Muscle of back (tissue), 13 donors: ENCODE results near the gene PODXL2. TPM values are rescaled to one million over a fixed set of nuclear protein-coding genes. Genes with fewer than 3 reads are reported as not detected.

ENCODE experiments used
- DNase-seq, 3 donors: peaks; one replicate each; pipeline versions ENCODE4 v3.0.0 to v3.0.0-alpha.2; 2013
- long read RNA-seq, 9 donors: transcript quantifications; one replicate each; lab custom pipeline, GENCODE V29; 2026
- polyA plus RNA-seq, 10 donors: library from polyadenylated mRNA; unstranded; fragments of 120-200 nt; gene quantifications; one replicate each; pipeline ENCODE4 v1.2.1, GENCODE V29; 2013; ENCODE audit not compliant: insufficient read length in 10 of 10

PODXL2 gene, protein sequence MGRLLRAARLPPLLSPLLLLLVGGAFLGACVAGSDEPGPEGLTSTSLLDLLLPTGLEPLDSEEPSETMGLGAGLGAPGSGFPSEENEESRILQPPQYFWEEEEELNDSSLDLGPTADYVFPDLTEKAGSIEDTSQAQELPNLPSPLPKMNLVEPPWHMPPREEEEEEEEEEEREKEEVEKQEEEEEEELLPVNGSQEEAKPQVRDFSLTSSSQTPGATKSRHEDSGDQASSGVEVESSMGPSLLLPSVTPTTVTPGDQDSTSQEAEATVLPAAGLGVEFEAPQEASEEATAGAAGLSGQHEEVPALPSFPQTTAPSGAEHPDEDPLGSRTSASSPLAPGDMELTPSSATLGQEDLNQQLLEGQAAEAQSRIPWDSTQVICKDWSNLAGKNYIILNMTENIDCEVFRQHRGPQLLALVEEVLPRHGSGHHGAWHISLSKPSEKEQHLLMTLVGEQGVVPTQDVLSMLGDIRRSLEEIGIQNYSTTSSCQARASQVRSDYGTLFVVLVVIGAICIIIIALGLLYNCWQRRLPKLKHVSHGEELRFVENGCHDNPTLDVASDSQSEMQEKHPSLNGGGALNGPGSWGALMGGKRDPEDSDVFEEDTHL
- 1 to 10 TPM; 4.6 to 9.7 (median 6.1) TPM for polyA plus RNA-seq
- long read RNA-seq, donor 1, partial matches to known transcripts = 0 of 1 reads
- long read RNA-seq, donor 1, other reads (novel, unspliced or antisense) = 0 of 1 reads
- long read RNA-seq, donor 2, partial matches to known transcripts = 0 of 1 reads
- long read RNA-seq, donor 2, other reads (novel, unspliced or antisense) = 0 of 1 reads
- long read RNA-seq, donor 3 = 0 reads
- long read RNA-seq, donor 4 = 0 reads
- long read RNA-seq, donor 5, partial matches to known transcripts = 0 of 2 reads
- long read RNA-seq, donor 5, other reads (novel, unspliced or antisense) = 0 of 2 reads
- long read RNA-seq, donor 6, partial matches to known transcripts = 0 of 1 reads
- long read RNA-seq, donor 6, other reads (novel, unspliced or antisense) = 0 of 1 reads
- long read RNA-seq, donor 7, partial matches to known transcripts = 0 of 4 reads
- long read RNA-seq, donor 7, other reads (novel, unspliced or antisense) = 0 of 4 reads
- long read RNA-seq, donor 8 = 0 reads
- long read RNA-seq, donor 9 = 0 reads

GRCh38 chr3:127628788-127629466 lies at the start of gene PODXL2:
PODXL2 (plus strand) TSS chr3:127629185; CDS start chr3:127629220, 35 bp downstream.
- DNase-seq = peak; percentile 33 to 80 (median 69)

- DNase-seq = no peak
These were observed 48.5 kb upstream of the PODXL2 start for GRCh38 chr3:127580327-127581060.

DNA sequence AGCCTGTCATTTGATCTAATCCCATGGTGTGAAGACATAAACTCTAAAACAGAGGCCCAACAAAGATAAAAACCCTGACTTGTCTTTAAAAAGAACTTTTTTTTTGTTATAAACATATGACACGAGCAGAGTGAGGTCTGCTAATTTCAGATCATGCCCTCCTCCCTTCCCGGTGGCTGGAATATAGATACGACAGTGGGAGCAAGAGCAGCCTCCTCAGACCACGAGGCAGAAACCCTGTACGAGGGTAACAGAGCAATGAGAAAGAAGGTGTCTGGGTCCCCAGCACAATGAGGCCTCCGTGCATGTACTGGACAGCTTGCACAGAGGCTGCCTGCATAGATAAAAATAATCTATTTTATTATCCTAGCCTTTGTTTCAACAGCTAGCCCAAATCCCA lies 44.3 kb upstream of the PODXL2 start:
- no peak for DNase-seq

- DNase-seq = no peak
These were observed 43.7 kb upstream of the PODXL2 start for GRCh38 chr3:127585163-127585812.

- DNase-seq = no peak
These were observed 43.1 kb upstream of the PODXL2 start for GRCh38 chr3:127585813-127586413.

DNA sequence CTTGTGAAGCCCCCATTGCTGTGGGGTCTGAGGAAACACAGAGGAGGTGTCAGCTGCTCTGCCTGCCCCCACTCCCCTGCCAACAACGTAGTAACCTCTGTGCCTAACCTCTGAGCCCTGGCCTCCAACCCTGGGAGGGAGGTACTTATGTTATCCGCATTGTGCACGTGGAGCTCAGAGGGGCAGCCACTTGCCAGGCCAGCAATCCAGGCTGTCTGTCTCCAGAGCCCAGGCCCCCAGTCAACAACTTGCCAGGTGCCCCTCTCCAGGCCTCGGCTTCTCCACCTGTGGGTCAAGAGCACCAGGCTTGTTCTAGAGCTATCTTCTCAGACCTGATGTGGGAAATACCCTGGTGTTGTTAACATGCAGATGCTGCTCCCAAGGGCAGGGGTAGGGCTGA lies 41.1 kb upstream of the PODXL2 start:
- DNase-seq = no peak

DNA sequence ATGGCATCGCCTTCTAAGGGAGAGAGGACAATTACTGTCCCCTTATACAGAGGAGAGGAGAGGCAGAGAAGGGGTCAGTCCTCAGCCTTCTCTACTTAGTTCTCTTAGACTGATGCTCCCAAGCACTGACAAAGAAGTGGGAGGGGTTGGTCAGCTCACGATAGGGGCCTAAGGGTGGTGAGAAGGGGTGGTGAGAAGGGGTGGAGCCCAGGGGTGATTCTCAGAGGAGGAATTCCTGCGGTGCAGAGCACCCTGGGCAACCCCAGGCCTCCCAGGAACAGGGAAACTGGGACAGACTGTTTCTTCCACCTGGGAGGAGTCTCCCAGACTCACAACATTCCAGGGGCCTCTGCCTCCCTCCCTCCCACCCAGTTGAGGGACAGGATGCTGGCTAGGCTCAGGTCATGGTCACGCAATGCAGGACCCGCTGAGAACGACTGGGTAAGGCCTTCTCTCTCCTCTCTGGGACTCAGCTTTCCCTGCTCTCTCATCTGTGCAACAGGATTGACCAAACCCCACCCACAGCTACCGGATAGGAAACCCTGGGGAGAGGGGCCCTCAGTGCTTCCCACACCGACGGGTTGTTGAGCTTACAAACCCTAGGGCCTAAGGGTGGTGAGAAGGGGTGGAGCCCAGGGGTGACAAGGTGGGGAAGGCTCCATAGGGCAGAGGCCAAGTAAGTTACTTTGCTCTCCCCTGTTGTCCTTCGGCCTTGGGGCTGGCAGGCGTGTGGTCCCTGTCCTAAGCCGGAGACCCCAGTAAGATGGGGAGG lies 40.0 kb upstream of the PODXL2 start:
- DNase-seq = no peak

DNA sequence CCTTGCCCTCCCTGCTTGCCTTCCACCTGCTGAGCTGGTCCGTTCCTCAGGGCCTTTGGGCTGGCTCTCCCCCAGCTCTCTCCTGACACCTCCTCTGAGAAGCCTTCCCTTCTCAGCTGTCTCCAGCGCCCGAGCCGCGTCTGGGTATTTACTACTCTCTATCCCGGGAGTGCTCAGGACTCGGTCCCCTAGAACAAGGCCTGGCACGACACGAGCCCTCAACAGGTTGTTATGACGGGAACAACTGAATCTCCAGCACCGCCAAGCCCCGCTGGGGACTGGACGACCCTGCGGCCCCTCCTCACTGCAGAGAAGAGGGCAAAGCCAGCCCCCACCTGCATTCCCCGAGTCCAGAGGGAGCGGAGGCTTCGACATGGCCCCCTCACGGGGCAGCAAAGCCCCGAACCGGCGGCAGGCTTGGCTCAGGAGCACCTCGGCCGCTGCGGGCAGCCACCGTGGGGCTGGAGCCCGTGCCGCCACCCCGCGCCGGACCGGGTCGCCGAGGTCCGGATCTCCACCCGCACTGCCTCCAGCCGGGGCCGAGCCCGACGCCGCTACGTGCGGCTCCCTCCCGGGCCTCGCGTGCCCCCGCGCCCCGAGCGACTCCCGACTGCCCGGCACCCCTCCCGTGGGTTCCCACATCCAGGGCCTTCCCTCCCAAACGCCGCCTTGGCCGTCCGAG lies 39.2 kb upstream of the PODXL2 start:
- DNase-seq = no peak

- DNase-seq = no peak
These were observed 38.7 kb upstream of the PODXL2 start for GRCh38 chr3:127590282-127590592.

- DNase-seq = peak; percentile 93 to 98 (median 98)
These were observed 38.2 kb upstream of the PODXL2 start, which contains the start of gene TPRA1 for GRCh38 chr3:127590593-127591465. TPRA1 (minus strand) TSS chr3:127590733; CDS start chr3:127580146, 10,587 bp downstream.

DNA sequence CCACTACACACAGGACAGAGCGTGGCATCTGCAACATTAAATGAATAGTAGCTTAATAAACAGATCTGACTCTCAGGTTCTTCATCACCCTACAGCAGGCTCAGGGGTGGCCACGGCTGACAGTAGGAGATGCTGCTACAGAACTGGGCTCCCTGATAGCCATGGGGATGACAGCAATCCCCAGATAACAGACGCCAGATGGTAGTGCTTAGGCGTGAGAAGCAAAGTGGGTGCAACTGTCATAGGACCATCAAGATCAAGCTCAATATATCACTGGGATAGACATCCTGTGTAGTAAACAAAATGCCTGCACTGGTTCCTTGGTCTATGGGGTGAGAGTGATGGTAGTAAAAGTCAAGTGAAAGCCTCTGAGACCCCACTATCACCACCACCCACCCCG lies 35.8 kb upstream of the PODXL2 start:
- DNase-seq = no peak

DNA sequence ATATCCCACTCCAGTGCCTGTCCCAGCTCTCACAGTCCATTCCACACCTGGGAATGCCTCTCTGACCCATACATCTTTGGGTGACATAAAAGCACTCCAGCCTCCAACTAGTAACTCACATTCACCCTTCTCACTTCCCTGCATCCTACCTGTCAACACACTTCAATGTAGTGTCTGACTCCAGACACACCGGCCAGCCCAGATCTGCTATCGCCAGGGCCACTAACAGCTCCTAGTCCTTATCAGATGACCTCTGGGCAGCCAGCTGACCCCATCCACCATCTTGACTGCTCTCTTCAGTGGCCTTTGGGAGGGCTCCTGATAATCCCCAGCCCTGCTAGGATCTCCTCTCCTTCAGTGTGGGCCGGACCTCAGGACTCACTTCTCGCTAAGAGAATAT lies 33.7 kb upstream of the PODXL2 start:
- no peak for DNase-seq

DNA sequence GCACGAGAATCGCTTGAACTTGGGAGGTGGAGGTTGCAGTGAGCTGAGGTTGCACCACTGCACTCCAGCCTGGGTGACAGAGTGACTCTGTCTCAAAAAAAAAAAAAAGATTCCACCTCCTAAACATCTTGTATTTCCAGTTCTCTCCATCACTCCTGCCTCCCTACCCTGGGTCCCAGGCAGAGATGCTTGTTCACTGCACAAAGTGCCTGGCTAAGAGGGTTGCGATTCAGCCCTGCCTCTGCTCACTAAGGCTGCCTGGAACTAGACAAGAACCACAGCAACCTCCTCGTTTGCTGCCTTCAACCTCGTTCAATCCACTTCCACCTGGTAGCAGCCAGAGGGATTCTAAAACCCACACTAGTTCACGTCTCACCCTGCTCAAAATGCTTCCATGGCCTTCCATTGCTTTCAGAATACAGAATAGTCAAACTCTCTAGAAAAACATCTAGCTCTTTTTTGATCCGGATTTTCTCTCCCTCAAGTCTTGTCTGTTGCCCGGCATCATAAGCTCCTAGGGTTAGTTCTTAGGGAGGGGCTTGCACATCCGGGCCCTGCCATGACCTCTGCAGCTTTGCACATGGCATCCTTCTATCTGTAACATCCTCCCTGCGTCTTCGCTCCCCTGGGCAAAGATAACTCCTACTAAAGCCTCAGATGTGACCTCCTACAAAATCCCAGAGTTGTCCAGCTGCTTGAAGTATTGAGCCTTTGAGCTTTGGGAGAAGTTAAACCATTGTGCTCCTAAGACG lies 31.8 kb upstream of the PODXL2 start:
- DNase-seq = no peak

GRCh38 chr3:127598841-127599570 lies 30.0 kb upstream of the PODXL2 start:
- no peak for DNase-seq

GRCh38 chr3:127600749-127601456 lies 28.1 kb upstream of the PODXL2 start:
- DNase-seq = no peak
